Skeletal muscle satellite cell (primary cell): Measurements from ENCODE around the gene COL9A1.

ENCODE experiments used
- H3K27me3 ChIP-seq: 2 replicates; pipeline ENCODE4 v1.7.0; 2013; ENCODE audit warnings: low read length; ENCODE audit not compliant: control insufficient read depth, insufficient read depth
- H3K36me3 ChIP-seq: 2 replicates; pipeline ENCODE4 v1.7.0; 2013; ENCODE audit warnings: mild to moderate bottlenecking, control low read depth, low read length; ENCODE audit not compliant: insufficient read depth
- H3K4me1 ChIP-seq: 2 replicates; pipeline ENCODE4 v1.7.0; 2013; ENCODE audit warnings: low read length; ENCODE audit not compliant: control insufficient read depth, insufficient read depth
- H3K4me2 ChIP-seq: 2 replicates; pipeline ENCODE4 v1.7.0; 2013; ENCODE audit warnings: mild to moderate bottlenecking, low read length
- H3K4me3 ChIP-seq: 2 replicates; pipeline ENCODE4 v1.7.0; 2013; ENCODE audit warnings: low read length
- H3K9ac ChIP-seq: 2 replicates; pipeline ENCODE4 v1.7.0; 2013; ENCODE audit warnings: mild to moderate bottlenecking, low read depth, low read length, moderate library complexity
- H3K9me3 ChIP-seq: replicated peaks from 2 replicates; pipeline ENCODE4 v1.7.0; 2013; ENCODE audit warnings: mild to moderate bottlenecking, control low read depth, low read length

Gene COL9A1

GRCh38 chr6:70186461-70186860 lies 116.4 kb downstream of the COL9A1 start:
- H3K9me3 ChIP-seq = no peaks in the 10 kb centered on the region
- H3K4me2 ChIP-seq = no peak overlapping the region
- H3K4me1 ChIP-seq = no peaks in the 10 kb centered on the region
- H3K9ac ChIP-seq = no peak overlapping the region
- no peaks in the 10 kb centered on the region for H3K36me3 ChIP-seq
- no peak overlapping the region for H3K4me3 ChIP-seq
- H3K27me3 ChIP-seq = no peaks in the 10 kb centered on the region

- H3K36me3 ChIP-seq = no peaks in the 10 kb centered on the region
Observed at GRCh38 chr6:70184723-70185122, 118.2 kb downstream of the COL9A1 start.

GRCh38 chr6:70183538-70183937 lies 119.3 kb downstream of the COL9A1 start:
- no peaks in the 10 kb centered on the region for H3K27me3 ChIP-seq
- H3K9ac ChIP-seq = no peak overlapping the region
- no peaks in the 10 kb centered on the region for H3K9me3 ChIP-seq
- no peak overlapping the region for H3K4me3 ChIP-seq
- no peaks in the 10 kb centered on the region for H3K36me3 ChIP-seq
- no peak overlapping the region for H3K4me2 ChIP-seq
- no peaks in the 10 kb centered on the region for H3K4me1 ChIP-seq

More at GRCh38 chr6:70184723-70185122, 118.2 kb downstream of the COL9A1 start:
- H3K4me1 ChIP-seq = no peaks in the 10 kb centered on the region
- H3K9me3 ChIP-seq = no peaks in the 10 kb centered on the region
- no peak overlapping the region for H3K9ac ChIP-seq
- no peaks in the 10 kb centered on the region for H3K27me3 ChIP-seq
- no peak overlapping the region for H3K4me3 ChIP-seq
- no peak overlapping the region for H3K4me2 ChIP-seq

- H3K9me3 ChIP-seq = no peaks in the 10 kb centered on the region
- no peak overlapping the region for H3K4me3 ChIP-seq
- H3K27me3 ChIP-seq = no peaks in the 10 kb centered on the region
- H3K4me1 ChIP-seq = no peaks in the 10 kb centered on the region
- H3K9ac ChIP-seq = no peak overlapping the region
- H3K36me3 ChIP-seq = no peaks in the 10 kb centered on the region
- no peak overlapping the region for H3K4me2 ChIP-seq
Observed at GRCh38 chr6:70180901-70181599, 121.8 kb downstream of the COL9A1 start.

GRCh38 chr6:70180183-70180900 lies 122.5 kb downstream of the COL9A1 start:
- Histone ChIP-seq H3K9me3 (no peaks in the 10 kb centered on the region), H3K4me3 (no peak overlapping the region), H3K27me3 (no peaks in the 10 kb centered on the region), H3K9ac (no peak overlapping the region), H3K36me3 (no peaks in the 10 kb centered on the region), H3K4me1 (no peaks in the 10 kb centered on the region), H3K4me2 (no peak overlapping the region)

- no peak overlapping the region for H3K4me3 ChIP-seq
- no peak overlapping the region for H3K9ac ChIP-seq
- no peaks in the 10 kb centered on the region for H3K27me3 ChIP-seq
- no peaks in the 10 kb centered on the region for H3K36me3 ChIP-seq
- H3K9me3 ChIP-seq = no peaks in the 10 kb centered on the region
- H3K4me2 ChIP-seq = no peak overlapping the region
- no peaks in the 10 kb centered on the region for H3K4me1 ChIP-seq
Observed at GRCh38 chr6:70176842-70177550, 125.9 kb downstream of the COL9A1 start.

- Histone ChIP-seq H3K36me3 (no peaks in the 10 kb centered on the region), H3K4me3 (no peak overlapping the region), H3K27me3 (no peaks in the 10 kb centered on the region), H3K4me2 (no peak overlapping the region), H3K9me3 (no peaks in the 10 kb centered on the region), H3K4me1 (no peaks in the 10 kb centered on the region), H3K9ac (no peak overlapping the region)
Observed at GRCh38 chr6:70175770-70176169, 127.1 kb downstream of the COL9A1 start.

- H3K4me2 ChIP-seq = no peak overlapping the region
- H3K4me1 ChIP-seq = no peaks in the 10 kb centered on the region
- no peaks in the 10 kb centered on the region for H3K27me3 ChIP-seq
- no peak overlapping the region for H3K4me3 ChIP-seq
- no peaks in the 10 kb centered on the region for H3K36me3 ChIP-seq
- H3K9me3 ChIP-seq = no peaks in the 10 kb centered on the region
- H3K9ac ChIP-seq = no peak overlapping the region
Observed at GRCh38 chr6:70172252-70172651, 130.6 kb downstream of the COL9A1 start.

- Histone ChIP-seq H3K27me3 (peaks cover 4% of the 10 kb centered on the region), H3K9me3 (no peaks in the 10 kb centered on the region), H3K9ac (no peak overlapping the region)
Observed at GRCh38 chr6:70171236-70171635, 131.6 kb downstream of the COL9A1 start.

GRCh38 chr6:70168681-70169377 lies 134.1 kb downstream of the COL9A1 start:
- Histone ChIP-seq H3K9ac (no peak overlapping the region), H3K4me2 (no peak overlapping the region), H3K27me3 (peaks cover 4% of the 10 kb centered on the region), H3K4me3 (no peak overlapping the region), H3K36me3 (no peaks in the 10 kb centered on the region), H3K9me3 (no peaks in the 10 kb centered on the region), H3K4me1 (peaks cover 7% of the 10 kb centered on the region)

More at GRCh38 chr6:70171236-70171635, 131.6 kb downstream of the COL9A1 start:
- H3K4me1 ChIP-seq = no peaks in the 10 kb centered on the region
- no peaks in the 10 kb centered on the region for H3K36me3 ChIP-seq
- H3K4me3 ChIP-seq = no peak overlapping the region
- H3K4me2 ChIP-seq = no peak overlapping the region
